Endothelial cell of umbilical vein (primary cell): ENCODE data around the gene POLE4.

ENCODE experiments used
- EZH2 ChIP-seq: IDR thresholded peaks from 2 replicates; pipeline ENCODE4 v1.6.1; 2012; ENCODE audit warnings: borderline replicate concordance, low read depth, mild to moderate bottlenecking, moderate library complexity, low read length, inconsistent platforms; ENCODE audit not compliant: severe bottlenecking
- JUN ChIP-seq: IDR thresholded peaks from 2 replicates; pipeline ENCODE4 v1.6.1; 2011; ENCODE audit warnings: borderline replicate concordance, low read depth; ENCODE audit not compliant: insufficient read length, insufficient read depth
- MYC ChIP-seq: IDR thresholded peaks from one replicate; pipeline ENCODE4 v1.6.1; 2011; ENCODE audit warnings: mild to moderate bottlenecking, low read depth, low read length
- POLR2A ChIP-seq: IDR thresholded peaks from 2 replicates; pipeline ENCODE4 v1.6.1; 2012; ENCODE audit warnings: low read depth, mild to moderate bottlenecking, control low read depth, low read length
- POLR2AphosphoS5 ChIP-seq: IDR thresholded peaks from 2 replicates; pipeline ENCODE4 v1.6.1; 2012; ENCODE audit warnings: low read depth, mild to moderate bottlenecking, control low read depth, low read length, moderate library complexity; ENCODE audit not compliant: insufficient read depth
- TF ChIP-seq, protein P1 (sequence below), 2 donors: IDR thresholded peaks; 1 replicate in 1 of 2; 2 replicates in 1 of 2; pipeline ENCODE4 v1.5.1; 2011; ENCODE audit warnings: low read length in 2 of 2, mild to moderate bottlenecking in 2 of 2, moderate library complexity in 2 of 2, control low read depth in 1 of 2, inconsistent platforms in 1 of 2, low read depth in 1 of 2; ENCODE audit not compliant: insufficient read depth in 1 of 2; ENCODE audit errors: extremely low read depth in 1 of 2
- TF ChIP-seq, protein P2 (sequence below): IDR thresholded peaks from 2 replicates; pipeline ENCODE4 v1.6.1; 2011; ENCODE audit not compliant: insufficient read depth, insufficient read length

DNA sequence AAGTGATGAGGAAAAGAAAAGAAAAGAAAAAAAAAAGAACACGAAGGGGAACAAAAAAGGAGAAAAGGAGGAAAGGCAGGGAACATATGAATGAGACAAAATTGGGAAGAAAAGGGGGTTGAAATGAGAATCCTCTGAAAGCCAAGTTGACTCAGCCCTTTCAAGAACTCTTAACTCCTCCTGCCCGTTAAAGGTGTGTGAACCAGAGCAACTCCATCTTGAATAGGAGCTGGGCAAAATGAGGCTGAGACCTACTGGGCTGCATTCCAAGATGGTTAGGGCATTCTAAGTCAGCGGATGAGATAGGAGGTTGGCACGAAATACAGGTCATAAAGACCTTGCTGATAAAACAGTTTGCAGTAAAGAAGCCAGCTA is 4.0 kb upstream of the POLE4 start:
- TF ChIP-seq, protein P1, sequence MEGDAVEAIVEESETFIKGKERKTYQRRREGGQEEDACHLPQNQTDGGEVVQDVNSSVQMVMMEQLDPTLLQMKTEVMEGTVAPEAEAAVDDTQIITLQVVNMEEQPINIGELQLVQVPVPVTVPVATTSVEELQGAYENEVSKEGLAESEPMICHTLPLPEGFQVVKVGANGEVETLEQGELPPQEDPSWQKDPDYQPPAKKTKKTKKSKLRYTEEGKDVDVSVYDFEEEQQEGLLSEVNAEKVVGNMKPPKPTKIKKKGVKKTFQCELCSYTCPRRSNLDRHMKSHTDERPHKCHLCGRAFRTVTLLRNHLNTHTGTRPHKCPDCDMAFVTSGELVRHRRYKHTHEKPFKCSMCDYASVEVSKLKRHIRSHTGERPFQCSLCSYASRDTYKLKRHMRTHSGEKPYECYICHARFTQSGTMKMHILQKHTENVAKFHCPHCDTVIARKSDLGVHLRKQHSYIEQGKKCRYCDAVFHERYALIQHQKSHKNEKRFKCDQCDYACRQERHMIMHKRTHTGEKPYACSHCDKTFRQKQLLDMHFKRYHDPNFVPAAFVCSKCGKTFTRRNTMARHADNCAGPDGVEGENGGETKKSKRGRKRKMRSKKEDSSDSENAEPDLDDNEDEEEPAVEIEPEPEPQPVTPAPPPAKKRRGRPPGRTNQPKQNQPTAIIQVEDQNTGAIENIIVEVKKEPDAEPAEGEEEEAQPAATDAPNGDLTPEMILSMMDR (IDR thresholded peaks at IDR 0.05; ENCODE audit: extremely low read depth in 1 of 2, insufficient read depth in 1 of 2, low read depth in 1 of 2, low read length in 2 of 2) = no peak
- TF ChIP-seq EZH2 (no peak), POLR2AphosphoS5 (no peak), POLR2A (no peak), MYC (no peak), JUN (no peak)
- TF ChIP-seq, protein P2, sequence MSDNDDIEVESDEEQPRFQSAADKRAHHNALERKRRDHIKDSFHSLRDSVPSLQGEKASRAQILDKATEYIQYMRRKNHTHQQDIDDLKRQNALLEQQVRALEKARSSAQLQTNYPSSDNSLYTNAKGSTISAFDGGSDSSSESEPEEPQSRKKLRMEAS = no peak
